SKM-1 treated with dmso at 0.1 percent for 144 hours (cell line): Measurements from ENCODE around the gene IZUMO4.
"Not testable (repeated sequence)": the region's sequence is repeated elsewhere in the genome, so short reads cannot be mapped to it uniquely, and the experiment has no call there.

Experiments used
- DNase-seq: peaks from one replicate; lab custom pipeline; 2025; ENCODE audit not compliant: unreplicated experiment; lab: John Stamatoyannopoulos, UW

The IZUMO4 gene

GRCh38 chr19:2122251-2122650, 25.5 kb downstream of the IZUMO4 start:
- DNase-seq, result no peak

GRCh38 chr19:2122982-2123381, 26.3 kb downstream of the IZUMO4 start:
- no peak for DNase-seq

- no peak for DNase-seq
Observed at GRCh38 chr19:2123682-2124387, 27.1 kb downstream of the IZUMO4 start.

- no peak for DNase-seq
Observed at GRCh38 chr19:2126879-2127518, 30.3 kb downstream of the IZUMO4 start.

GRCh38 chr19:2127758-2128157, 31.0 kb downstream of the IZUMO4 start:
- no peak for DNase-seq

GRCh38 chr19:2128252-2128651, 31.5 kb downstream of the IZUMO4 start:
- DNase-seq, result not testable (repeated sequence)

- no peak for DNase-seq
Observed at GRCh38 chr19:2129022-2129421, 32.3 kb downstream of the IZUMO4 start.

- no peak for DNase-seq
Observed at GRCh38 chr19:2129486-2129885, 32.8 kb downstream of the IZUMO4 start.

- no peak for DNase-seq
Observed at GRCh38 chr19:2129892-2130770, 33.4 kb downstream of the IZUMO4 start.

- not testable (repeated sequence) for DNase-seq
Observed at GRCh38 chr19:2131012-2131975, 34.6 kb downstream of the IZUMO4 start.

- no peak for DNase-seq
Observed at GRCh38 chr19:2132191-2132590, 35.5 kb downstream of the IZUMO4 start.

GRCh38 chr19:2132731-2133490, 36.2 kb downstream of the IZUMO4 start:
- no peak for DNase-seq

- DNase-seq, result no peak
Observed at GRCh38 chr19:2135474-2136402, 39.0 kb downstream of the IZUMO4 start.

GRCh38 chr19:2136796-2137195, 40.1 kb downstream of the IZUMO4 start:
- no peak for DNase-seq

GRCh38 chr19:2138061-2138728, 41.5 kb downstream of the IZUMO4 start:
- DNase-seq, result no peak

- DNase-seq, result no peak
Observed at GRCh38 chr19:2139385-2140137, 42.8 kb downstream of the IZUMO4 start.

- no peak for DNase-seq
Observed at GRCh38 chr19:2140138-2140569, 43.4 kb downstream of the IZUMO4 start.
